Measurements from ENCODE around the gene CYP1A2. TPM values are rescaled to one million over a fixed set of nuclear protein-coding genes. Genes with fewer than 3 reads are reported as not detected.
"Not testable (repeated sequence)": the region's sequence is repeated elsewhere in the genome, so short reads cannot be mapped to it uniquely, and the experiment has no call there.

Gene CYP1A2
- polyA plus RNA-seq, 3 donors, result not detected

DNA sequence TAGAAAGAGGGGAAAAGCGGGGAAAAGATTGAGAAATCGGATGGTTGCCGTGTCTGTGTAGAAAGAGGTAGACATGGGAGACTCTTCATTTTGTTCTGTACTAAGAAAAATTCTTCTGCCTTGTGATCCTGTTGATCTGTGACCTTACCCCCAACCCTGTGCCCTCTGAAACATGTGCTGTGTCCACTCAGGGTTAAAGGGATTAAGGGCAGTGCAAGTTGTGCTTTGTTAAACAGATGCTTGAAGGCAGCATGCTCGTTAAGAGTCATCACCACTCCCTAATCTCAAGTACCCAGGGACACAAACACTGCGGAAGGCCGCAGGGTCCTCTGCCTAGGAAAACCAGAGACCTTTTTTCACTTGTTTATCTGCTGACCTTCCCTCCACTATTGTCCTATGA is 19.3 kb upstream of the CYP1A2 start:
- Histone ChIP-seq H3K4me1 (ENCODE audit: control insufficient read depth in 1 of 2, insufficient read depth in 2 of 2, low read length in 2 of 2) (peaks cover 13 to 15% of the 10 kb centered on the region in 2 donors), H3K27me3 (ENCODE audit: control insufficient read depth in 2 of 2, insufficient read depth in 2 of 2, low read length in 2 of 2) (peaks cover 22 to 43% of the 10 kb centered on the region in 2 donors), H3K9me3 (replicated peaks in 1 of 2; ENCODE audit: control insufficient read depth in 1 of 2, insufficient read depth in 1 of 2, low read length in 2 of 2) (peaks cover 4 to 12% of the 10 kb centered on the region in 2 donors)
- DNase-seq; H3K4me3 ChIP-seq (replicated peaks in 1 of 3; ENCODE audit: low read depth in 2 of 3, low read length in 3 of 3); H3K27ac Mint-ChIP-seq; H3K4me2 ChIP-seq (replicated peaks; ENCODE audit: extremely low read depth, low read length, poor library complexity, severe bottlenecking); intact Hi-C loops (cut with micrococcal nuclease); H4K20me1 ChIP-seq (ENCODE audit: insufficient read depth, low read length); H2AFZ ChIP-seq (ENCODE audit: insufficient read depth, low read depth, low read length, poor library complexity, severe bottlenecking); H3K36me3 ChIP-seq (replicated peaks in 1 of 2; ENCODE audit: control insufficient read depth in 1 of 2, insufficient read depth in 2 of 2, low read length in 2 of 2); H3K9me3 Mint-ChIP-seq; H3K4me3 Mint-ChIP-seq; H3K79me2 ChIP-seq (ENCODE audit: insufficient read depth, low read length); H3K9ac ChIP-seq (ENCODE audit: insufficient read depth, low read length, poor library complexity, severe bottlenecking); H3K36me3 Mint-ChIP-seq; H3K27ac ChIP-seq (ENCODE audit: low read depth in 1 of 2, low read length in 2 of 2): not testable (repeated sequence)
- peaks cover 43 to 57% (median 49%) of the 10 kb centered on the region in 3 donors for H3K27me3 Mint-ChIP-seq (ENCODE audit: low read depth in 3 of 3)
- no CpG with 5 or more reads among the region's 6 CpGs for WGBS (ENCODE audit: insufficient coverage)
- H3K4me1 Mint-ChIP-seq, result peaks cover 10% of the 10 kb centered on the region

DNA sequence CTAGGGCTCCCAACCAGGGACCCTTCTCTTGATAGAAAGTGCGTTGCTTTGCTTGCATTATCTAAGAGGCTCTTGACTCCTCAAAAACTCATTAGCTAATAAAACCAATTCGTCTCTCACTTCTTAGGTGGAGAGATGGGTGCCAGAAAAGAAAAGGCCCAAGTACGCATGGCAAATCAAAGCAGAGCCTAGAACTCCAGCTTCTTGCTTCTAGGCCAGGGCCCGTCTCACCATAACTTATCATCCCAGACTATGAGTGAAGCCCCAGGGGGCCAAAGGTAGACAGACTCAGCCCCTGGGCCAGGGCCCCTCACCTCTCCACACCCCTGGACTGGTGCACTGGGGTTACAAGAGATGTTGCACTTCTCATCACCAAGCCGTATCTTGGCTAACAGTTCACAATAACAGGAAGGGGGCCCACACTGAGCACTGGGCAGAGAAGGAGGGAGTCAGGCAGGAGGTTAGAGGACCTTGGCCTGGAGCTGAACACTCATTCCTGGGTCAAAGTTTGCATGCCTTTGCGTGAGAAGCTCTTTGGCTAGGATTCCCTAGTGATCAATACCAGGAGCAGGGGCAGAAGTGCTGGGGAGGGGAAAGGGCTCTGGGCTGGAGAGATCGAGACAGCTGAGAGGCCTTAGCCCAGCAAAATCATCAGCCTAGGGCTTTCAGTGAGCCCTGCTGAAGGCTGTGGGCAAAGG is 17.9 kb upstream of the CYP1A2 start:
- Histone ChIP-seq H3K4me2 (replicated peaks; ENCODE audit: extremely low read depth, low read length, poor library complexity, severe bottlenecking) (no peak overlapping the region), H3K4me3 (replicated peaks in 1 of 3; ENCODE audit: low read depth in 2 of 3, low read length in 3 of 3) (no peak overlapping the region), H3K4me1 (ENCODE audit: control insufficient read depth in 1 of 2, insufficient read depth in 2 of 2, low read length in 2 of 2) (peaks cover 11 to 12% of the 10 kb centered on the region in 2 donors), H3K36me3 (replicated peaks in 1 of 2; ENCODE audit: control insufficient read depth in 1 of 2, insufficient read depth in 2 of 2, low read length in 2 of 2) (no peaks in the 10 kb centered on the region), H3K79me2 (ENCODE audit: insufficient read depth, low read length) (no peaks in the 10 kb centered on the region), H2AFZ (ENCODE audit: insufficient read depth, low read depth, low read length, poor library complexity, severe bottlenecking) (no peak overlapping the region), H3K9ac (ENCODE audit: insufficient read depth, low read length, poor library complexity, severe bottlenecking) (no peak overlapping the region), H3K27me3 (ENCODE audit: control insufficient read depth in 2 of 2, insufficient read depth in 2 of 2, low read length in 2 of 2) (peaks cover 9 to 29% of the 10 kb centered on the region in 2 donors), H3K9me3 (replicated peaks in 1 of 2; ENCODE audit: control insufficient read depth in 1 of 2, insufficient read depth in 1 of 2, low read length in 2 of 2) (peaks cover 0 to 12% of the 10 kb centered on the region in 2 donors), H3K27ac (ENCODE audit: low read depth in 1 of 2, low read length in 2 of 2) (no peak overlapping the region), H4K20me1 (ENCODE audit: insufficient read depth, low read length) (no peaks in the 10 kb centered on the region)
- Mint-ChIP-seq H3K9me3 (peaks cover 0 to 9% (median 3%) of the 10 kb centered on the region in 7 donors), H3K36me3 (peaks cover 4% of the 10 kb centered on the region in 2 donors), H3K27me3 (ENCODE audit: low read depth in 3 of 3) (peaks cover 34 to 46% (median 38%) of the 10 kb centered on the region in 3 donors), H3K4me3 (no peak overlapping the region), H3K27ac (no peak overlapping the region), H3K4me1 (peaks cover 7% of the 10 kb centered on the region)
- intact Hi-C loops (cut with micrococcal nuclease), result no loop called here
- 89% methylated on average over 4 of the region's 7 CpGs for WGBS (ENCODE audit: insufficient coverage)
- TF ChIP-seq, protein P1, sequence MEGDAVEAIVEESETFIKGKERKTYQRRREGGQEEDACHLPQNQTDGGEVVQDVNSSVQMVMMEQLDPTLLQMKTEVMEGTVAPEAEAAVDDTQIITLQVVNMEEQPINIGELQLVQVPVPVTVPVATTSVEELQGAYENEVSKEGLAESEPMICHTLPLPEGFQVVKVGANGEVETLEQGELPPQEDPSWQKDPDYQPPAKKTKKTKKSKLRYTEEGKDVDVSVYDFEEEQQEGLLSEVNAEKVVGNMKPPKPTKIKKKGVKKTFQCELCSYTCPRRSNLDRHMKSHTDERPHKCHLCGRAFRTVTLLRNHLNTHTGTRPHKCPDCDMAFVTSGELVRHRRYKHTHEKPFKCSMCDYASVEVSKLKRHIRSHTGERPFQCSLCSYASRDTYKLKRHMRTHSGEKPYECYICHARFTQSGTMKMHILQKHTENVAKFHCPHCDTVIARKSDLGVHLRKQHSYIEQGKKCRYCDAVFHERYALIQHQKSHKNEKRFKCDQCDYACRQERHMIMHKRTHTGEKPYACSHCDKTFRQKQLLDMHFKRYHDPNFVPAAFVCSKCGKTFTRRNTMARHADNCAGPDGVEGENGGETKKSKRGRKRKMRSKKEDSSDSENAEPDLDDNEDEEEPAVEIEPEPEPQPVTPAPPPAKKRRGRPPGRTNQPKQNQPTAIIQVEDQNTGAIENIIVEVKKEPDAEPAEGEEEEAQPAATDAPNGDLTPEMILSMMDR (IDR thresholded peaks at IDR 0.05), result no peak
- DNase-seq, result no peak

All from CD14-positive monocyte (primary cell).